ENCODE measurements around the gene SLC38A8. TPM values are rescaled to one million over a fixed set of nuclear protein-coding genes. Genes with fewer than 3 reads are reported as not detected.

SLC38A8 gene
- total RNA-seq, 2 experiments from 2014 or later, result not detected

- ChIA-PET CTCF (no interaction called here), POLR2A (no interaction called here)
- no peak overlapping the region for H3K4me3 Mint-ChIP-seq
- ATAC-seq (ENCODE audit: poor library complexity) (no peak), DNase-seq (no peak)
- peaks cover 23% of the 10 kb centered on the region for H3K36me3 ChIP-seq (ENCODE audit: insufficient read depth, low read length)
- no peak overlapping the region for H3K27ac ChIP-seq (ENCODE audit: low read depth in 1 of 2, low read length in 2 of 2)
- H3K9me3 Mint-ChIP-seq, result no peaks in the 10 kb centered on the region
- intact Hi-C loops (cut with DNase I, micrococcal nuclease), result no loop called here
- no peak overlapping the region for H3K27ac Mint-ChIP-seq
- H3K4me1 ChIP-seq (ENCODE audit: insufficient read depth, low read length), result no peaks in the 10 kb centered on the region
- peaks cover 23% of the 10 kb centered on the region for H3K36me3 Mint-ChIP-seq (ENCODE audit: low read depth)
- H3K27me3 Mint-ChIP-seq, result peaks cover 13% of the 10 kb centered on the region
- H3K27me3 ChIP-seq (ENCODE audit: control insufficient read depth in 1 of 2, insufficient read depth in 2 of 2, low read length in 2 of 2), result peaks cover 5 to 6% of the 10 kb centered on the region in 2 experiments
- no peaks in the 10 kb centered on the region for H3K4me1 Mint-ChIP-seq (ENCODE audit: low read depth)
- no peak overlapping the region for H3K4me3 ChIP-seq (ENCODE audit: low read length)
- TF ChIP-seq CTCF (IDR thresholded peaks at IDR 0.05), result no peak
- H3K9me3 ChIP-seq (ENCODE audit: control insufficient read depth in 1 of 2, insufficient read depth in 1 of 2, low read length in 2 of 2), result no peaks in the 10 kb centered on the region
Observed at GRCh38 chr16:84047206-84047605, 4.6 kb upstream of the SLC38A8 start.

GRCh38 chr16:84045818-84046470 is 3.3 kb upstream of the SLC38A8 start:
- Mint-ChIP-seq H3K36me3 (ENCODE audit: low read depth) (peaks cover 21% of the 10 kb centered on the region), H3K27ac (no peak overlapping the region), H3K4me3 (no peak overlapping the region), H3K27me3 (peaks cover 16% of the 10 kb centered on the region), H3K4me1 (ENCODE audit: low read depth) (no peaks in the 10 kb centered on the region), H3K9me3 (no peaks in the 10 kb centered on the region)
- ATAC-seq (ENCODE audit: poor library complexity) (no peak), DNase-seq (no peak)
- CTCF ChIA-PET, result no interaction called here
- H3K9me3 ChIP-seq (ENCODE audit: control insufficient read depth in 1 of 2, insufficient read depth in 1 of 2, low read length in 2 of 2), result no peaks in the 10 kb centered on the region
- POLR2A ChIA-PET, result no interaction called here
- peaks cover 5 to 6% of the 10 kb centered on the region in 2 experiments for H3K27me3 ChIP-seq (ENCODE audit: control insufficient read depth in 1 of 2, insufficient read depth in 2 of 2, low read length in 2 of 2)
- H3K4me3 ChIP-seq (ENCODE audit: low read length), result no peak overlapping the region
- H3K36me3 ChIP-seq (ENCODE audit: insufficient read depth, low read length), result peaks cover 21% of the 10 kb centered on the region
- no peaks in the 10 kb centered on the region for H3K4me1 ChIP-seq (ENCODE audit: insufficient read depth, low read length)
- TF ChIP-seq CTCF (IDR thresholded peaks at IDR 0.05), result no peak
- intact Hi-C loops (cut with DNase I, micrococcal nuclease), result no loop called here
- H3K27ac ChIP-seq (ENCODE audit: low read depth in 1 of 2, low read length in 2 of 2), result no peak overlapping the region

DNA sequence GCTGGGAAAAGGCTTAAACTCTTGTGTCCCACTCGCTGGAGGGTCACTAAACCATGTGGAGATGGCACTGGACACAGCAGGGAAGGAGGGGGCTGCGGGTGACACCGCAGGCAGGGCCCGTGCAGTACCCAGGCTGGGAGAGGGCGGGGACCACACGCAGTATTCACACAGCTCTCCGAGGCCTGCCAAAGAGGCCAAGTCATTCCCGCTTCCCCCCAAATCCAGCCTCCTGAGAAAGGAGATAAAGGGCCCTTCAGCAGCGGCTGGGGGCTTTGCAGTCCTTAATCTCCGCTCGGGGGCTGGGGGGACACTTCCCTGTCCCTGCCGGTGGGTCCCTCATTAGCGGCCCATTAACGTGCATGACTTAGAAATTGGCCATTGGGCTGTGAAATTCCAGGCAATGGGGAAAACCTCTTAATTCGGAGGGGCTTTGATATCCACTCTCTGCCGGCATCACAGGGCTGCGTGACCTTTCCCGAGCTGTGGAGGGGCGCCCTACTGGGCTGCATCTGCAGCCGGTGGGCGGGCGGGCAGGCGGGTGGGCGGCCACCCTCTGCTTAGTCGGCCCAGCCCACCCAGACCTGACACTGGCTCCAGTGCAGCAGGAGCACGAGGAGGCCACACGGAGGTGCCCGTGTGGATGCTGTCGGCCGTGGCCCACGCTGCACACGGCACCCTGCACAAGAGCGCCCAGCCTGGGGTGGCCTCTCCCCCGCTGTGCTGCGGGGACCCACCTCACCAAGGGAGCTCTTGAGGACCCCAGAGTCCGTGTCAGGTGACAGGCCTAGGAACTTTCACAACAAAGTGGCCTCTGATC is 2.6 kb upstream of the SLC38A8 start:
- no peak for DNase-seq
- TF ChIP-seq CTCF (IDR thresholded peaks at IDR 0.05), result no peak
- POLR2A ChIA-PET, result no interaction called here
- ATAC-seq (ENCODE audit: poor library complexity), result no peak
- no peak overlapping the region for H3K4me3 ChIP-seq (ENCODE audit: low read length)
- Mint-ChIP-seq H3K4me3 (no peak overlapping the region), H3K27ac (no peak overlapping the region), H3K4me1 (ENCODE audit: low read depth) (no peaks in the 10 kb centered on the region), H3K27me3 (peaks cover 19% of the 10 kb centered on the region), H3K9me3 (no peaks in the 10 kb centered on the region), H3K36me3 (ENCODE audit: low read depth) (peaks cover 15% of the 10 kb centered on the region)
- no peaks in the 10 kb centered on the region for H3K4me1 ChIP-seq (ENCODE audit: insufficient read depth, low read length)
- intact Hi-C loops (cut with DNase I, micrococcal nuclease), result no loop called here
- H3K27me3 ChIP-seq (ENCODE audit: control insufficient read depth in 1 of 2, insufficient read depth in 2 of 2, low read length in 2 of 2), result peaks cover 5 to 6% of the 10 kb centered on the region in 2 experiments
- peaks cover 17% of the 10 kb centered on the region for H3K36me3 ChIP-seq (ENCODE audit: insufficient read depth, low read length)
- H3K9me3 ChIP-seq (ENCODE audit: control insufficient read depth in 1 of 2, insufficient read depth in 1 of 2, low read length in 2 of 2), result no peaks in the 10 kb centered on the region
- no peak overlapping the region for H3K27ac ChIP-seq (ENCODE audit: low read depth in 1 of 2, low read length in 2 of 2)
- CTCF ChIA-PET, result no interaction called here

Measured in CD4-positive, alpha-beta T cell (primary cell).